HG02885 (cell line): ENCODE data around the gene CDIPT.
"Not testable (repeated sequence)": the region's sequence is repeated elsewhere in the genome, so short reads cannot be mapped to it uniquely, and the experiment has no call there.

Experiments
- ATAC-seq: cut with Tn5 transposase; IDR thresholded peaks from one replicate; pipeline ENCODE4 v1.9.1; 2021; ENCODE audit warnings: mild to moderate bottlenecking; ENCODE audit not compliant: unreplicated experiment, poor library complexity

The CDIPT gene

GRCh38 chr16:29897333-29897732, 34.3 kb upstream of the CDIPT start:
- ATAC-seq, result no peak

DNA sequence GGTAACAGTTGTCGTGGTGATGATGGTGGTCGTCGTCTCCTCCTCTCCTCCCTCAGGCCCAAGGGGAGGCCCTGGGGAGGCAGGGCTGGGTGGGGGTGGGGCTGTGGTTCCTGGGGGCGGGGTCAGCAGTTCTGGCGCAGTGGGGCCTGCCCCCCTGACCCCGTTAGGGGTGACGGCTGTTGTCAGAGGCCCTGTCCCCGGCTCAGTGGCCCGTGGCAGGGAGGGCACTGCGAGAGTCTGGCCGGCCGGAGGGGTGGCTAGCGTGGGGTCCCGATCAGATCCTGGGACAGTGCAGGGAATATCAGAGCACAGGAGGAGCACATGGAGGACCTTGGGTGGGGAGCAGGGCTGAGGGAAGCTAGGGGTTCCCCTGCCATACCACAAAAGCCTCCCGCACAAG, 33.8 kb upstream of the CDIPT start:
- no peak for ATAC-seq

DNA sequence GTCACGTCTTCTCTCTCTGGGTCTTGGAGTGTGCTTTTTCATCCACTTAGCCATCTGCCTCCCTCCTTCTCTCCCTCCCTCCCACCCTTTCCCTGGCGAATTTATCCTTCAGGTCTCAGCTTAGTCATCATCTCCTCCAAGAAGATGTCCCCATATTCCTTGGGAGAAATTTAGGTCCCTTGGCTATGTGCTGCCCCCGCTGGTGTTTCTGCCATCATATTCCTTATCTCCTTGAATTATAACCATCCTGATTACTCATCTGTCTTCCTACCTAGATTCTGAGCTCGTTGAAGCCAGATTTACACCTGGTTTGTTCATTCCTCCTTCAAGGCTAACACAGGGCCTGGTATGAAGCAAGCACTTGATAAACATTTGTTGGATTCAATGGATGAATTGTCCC, 31.3 kb upstream of the CDIPT start:
- no peak for ATAC-seq

DNA sequence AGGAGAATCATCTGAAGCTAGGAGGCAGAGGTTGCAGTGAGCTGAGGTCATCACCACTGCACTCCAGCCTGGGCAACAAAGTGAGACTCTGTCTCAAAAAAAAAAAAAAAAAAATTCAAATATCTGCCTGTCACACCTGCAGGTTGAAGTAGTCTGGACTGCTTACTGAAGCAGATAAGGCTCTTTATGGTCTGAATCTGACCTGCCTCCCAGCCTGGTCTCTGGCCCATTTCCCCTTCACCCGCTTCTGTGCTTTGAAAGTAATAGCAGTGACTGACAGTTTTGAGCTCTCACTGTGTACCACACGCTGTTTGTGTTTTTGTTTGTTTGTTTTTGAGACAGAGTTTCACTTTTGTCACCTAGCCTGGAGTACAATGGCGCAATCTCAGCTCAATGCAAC, 30.5 kb upstream of the CDIPT start:
- no peak for ATAC-seq

DNA sequence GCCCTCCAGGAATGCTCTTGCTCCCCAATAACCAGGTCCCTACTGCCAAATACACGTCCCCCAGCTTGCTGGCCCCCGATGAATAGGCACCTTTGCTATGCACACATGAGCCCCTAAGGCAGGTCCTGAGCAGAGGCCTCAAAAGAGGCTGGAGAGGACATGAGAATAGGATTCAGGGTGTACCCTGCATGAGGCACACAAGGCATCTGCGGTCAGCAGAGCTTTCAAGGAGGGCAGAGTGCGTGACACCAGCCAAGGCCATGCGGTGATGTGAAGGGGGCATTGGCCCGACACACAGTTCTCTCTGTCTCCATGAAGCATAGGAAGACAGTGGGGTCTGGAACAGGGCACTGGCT, 29.4 kb upstream of the CDIPT start:
- no peak for ATAC-seq

DNA sequence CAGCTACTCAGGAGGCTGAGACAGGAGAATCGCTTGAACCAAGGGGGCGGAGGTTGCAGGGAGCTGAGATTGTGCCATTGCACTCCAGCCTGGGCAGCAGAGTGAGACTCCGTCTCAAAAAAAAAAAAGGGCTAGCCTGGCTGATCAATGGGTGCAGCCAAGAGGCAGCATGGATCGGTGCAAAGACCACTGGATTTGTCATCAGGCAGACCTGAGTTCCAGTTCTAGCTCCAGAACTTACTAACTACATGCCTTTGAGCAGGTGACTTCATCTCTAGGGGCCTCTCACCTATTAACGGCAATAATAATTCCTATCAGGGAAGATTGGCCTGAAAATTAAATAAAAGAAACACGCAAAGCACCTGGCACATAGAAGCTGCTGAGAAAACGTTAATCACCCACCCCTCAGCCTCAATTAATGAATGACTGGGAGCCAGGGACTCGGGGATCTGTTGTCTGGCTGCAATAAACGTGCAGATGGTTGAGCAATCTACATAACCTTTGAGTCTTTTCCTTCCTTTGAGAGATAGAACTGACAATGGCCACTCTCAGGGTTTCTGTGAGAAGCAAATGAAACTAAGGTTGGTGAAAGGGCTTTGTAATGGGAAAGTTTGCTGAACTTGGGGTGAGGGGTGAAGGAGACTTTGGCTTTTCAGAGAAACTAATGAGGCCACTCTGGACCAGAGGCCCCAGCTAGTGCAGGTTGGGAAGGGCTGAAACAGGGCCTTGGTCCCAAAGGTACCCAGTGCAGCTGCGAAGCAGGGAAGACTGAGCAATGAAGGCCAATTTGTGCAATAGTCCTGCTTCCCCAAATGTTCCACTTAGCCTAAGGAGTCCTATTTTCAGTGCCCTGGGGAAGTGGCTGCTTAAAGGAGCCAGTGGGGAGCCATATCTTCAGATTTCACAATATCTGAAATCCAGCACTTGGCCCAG, 28.8 kb upstream of the CDIPT start:
- no peak for ATAC-seq

DNA sequence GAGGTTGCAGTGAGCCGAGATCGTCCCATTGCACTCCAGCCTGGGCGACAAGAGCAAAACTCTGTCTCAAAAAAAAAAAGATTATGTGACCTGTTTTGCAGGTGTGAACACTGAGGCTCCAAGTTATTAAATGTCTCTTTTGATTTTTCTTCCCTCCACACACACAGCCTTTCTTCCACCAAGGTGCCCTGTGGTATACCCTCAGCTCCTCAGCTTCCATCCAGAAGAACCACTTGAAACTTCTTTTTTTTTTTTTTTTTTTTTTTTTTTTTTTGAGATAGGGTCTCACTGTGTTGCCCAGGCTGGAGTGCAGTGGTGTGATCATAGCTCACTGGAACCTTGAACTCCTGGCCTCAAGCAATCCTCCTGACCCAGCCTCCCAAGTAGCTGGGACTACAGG, 26.3 kb upstream of the CDIPT start:
- not testable (repeated sequence) for ATAC-seq

GRCh38 chr16:29883987-29884386, 21.0 kb upstream of the CDIPT start:
- no peak for ATAC-seq

GRCh38 chr16:29881050-29881449, 18.0 kb upstream of the CDIPT start:
- ATAC-seq, result no peak

- ATAC-seq, result no peak
These were observed 15.1 kb upstream of the CDIPT start for GRCh38 chr16:29878172-29878571.

GRCh38 chr16:29877266-29877961, 14.4 kb upstream of the CDIPT start:
- no peak for ATAC-seq

- no peak for ATAC-seq
These were observed 13.7 kb upstream of the CDIPT start for GRCh38 chr16:29876594-29877249.

GRCh38 chr16:29876217-29876593, 13.2 kb upstream of the CDIPT start:
- no peak for ATAC-seq

GRCh38 chr16:29875206-29875605, 12.2 kb upstream of the CDIPT start:
- no peak for ATAC-seq

DNA sequence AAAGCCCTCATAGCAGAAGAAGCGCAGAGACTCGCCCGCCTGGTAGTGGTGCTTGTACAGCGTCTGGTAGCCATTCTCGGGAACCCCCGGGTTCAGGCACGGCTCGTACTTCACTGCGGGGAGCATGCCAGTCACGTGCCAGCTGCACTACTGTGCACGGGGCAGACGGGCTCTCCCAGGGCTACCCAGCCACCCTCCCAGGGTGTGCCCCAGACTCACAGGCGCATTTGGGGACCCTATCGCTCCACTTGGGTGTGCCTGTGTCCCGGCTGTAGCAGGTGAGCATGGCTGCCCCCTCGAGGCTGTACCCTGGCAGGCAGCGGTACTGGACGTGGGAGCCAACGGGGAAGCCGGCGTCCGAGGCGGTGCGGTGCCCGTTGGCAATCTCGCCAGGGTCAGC, 10.3 kb upstream of the CDIPT start:
- no peak for ATAC-seq

- ATAC-seq, result no peak
These were observed 9.0 kb upstream of the CDIPT start for GRCh38 chr16:29871822-29872546.

DNA sequence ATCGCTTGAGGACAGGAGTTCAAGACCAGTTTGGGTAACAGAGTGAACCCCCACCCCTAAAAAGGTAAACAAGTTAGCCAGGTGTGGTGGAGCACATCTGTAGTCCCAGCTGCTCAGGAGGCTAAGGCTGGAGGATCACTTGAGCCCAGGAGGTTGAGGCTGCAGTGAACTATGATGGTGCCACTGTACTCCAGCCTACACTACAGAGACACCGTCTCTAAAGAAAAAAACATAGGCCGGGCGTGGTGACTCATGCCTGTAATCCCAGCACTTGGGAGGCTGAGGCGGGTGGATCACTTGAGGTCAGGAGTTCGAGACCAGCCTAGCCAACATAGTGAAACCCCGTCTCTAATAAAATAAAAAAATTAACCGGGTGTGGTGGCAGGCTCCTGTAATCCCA, 6.0 kb upstream of the CDIPT start:
- ATAC-seq, result not testable (repeated sequence)

- ATAC-seq, result no peak
These were observed 5.5 kb upstream of the CDIPT start for GRCh38 chr16:29868396-29869009.

DNA sequence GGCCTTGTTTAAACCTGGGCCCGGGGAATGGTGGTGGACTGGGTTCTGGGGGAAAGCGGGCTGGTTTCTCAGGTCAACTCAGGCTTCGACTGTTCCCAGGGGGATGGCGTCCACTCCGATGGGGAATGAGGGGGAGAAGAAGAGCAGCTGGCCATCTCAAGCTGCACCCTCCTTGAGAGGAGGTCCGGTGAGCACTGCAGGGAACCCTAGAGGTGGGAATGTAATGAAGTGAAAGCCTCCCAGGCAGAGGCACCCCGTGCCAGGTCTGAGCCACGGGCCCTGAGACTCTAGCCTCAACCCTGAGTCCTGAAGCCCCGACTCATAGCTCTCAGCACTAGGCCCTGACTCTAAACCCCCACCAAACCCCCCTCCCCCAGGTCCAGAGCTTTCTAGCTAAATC, 1.2 kb upstream of the CDIPT start:
- no peak for ATAC-seq

DNA sequence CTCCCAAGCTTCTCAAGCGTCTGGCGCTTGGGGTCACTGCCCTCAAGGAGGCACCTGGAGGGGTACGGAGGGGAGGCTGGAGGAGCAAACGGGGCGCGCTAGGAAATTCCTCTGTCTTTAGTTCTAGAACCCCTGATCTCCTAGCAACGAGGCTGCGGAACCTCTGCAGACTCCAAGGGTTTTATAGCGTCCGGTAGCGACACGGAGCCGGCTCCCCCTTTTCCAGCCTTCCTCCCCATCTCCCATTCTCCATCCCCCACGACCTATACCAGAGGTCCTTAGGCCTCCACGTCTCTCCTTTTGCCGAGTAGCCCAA, 601 bp upstream of the CDIPT start:
- no peak for ATAC-seq
